OCI-LY1 (cell line): ENCODE measurements around the gene MACROH2A2.

Experiments used
- EZH2 ChIP-seq: fragments of 200-600 bp; sonication (generic), shearing (Covaris generic); IDR thresholded peaks from 2 replicates; pipeline ENCODE4 v1.8.0; 2017; ENCODE audit warnings: borderline replicate concordance, mixed run types, mild to moderate bottlenecking, antibody characterized with exemption, low read length, moderate library complexity, mixed read lengths
- TF ChIP-seq, protein P1 (sequence below): fragments of 200-600 bp; sonication (generic), shearing (Covaris generic); IDR thresholded peaks from 2 replicates; pipeline ENCODE4 v1.5.1; 2017; ENCODE audit warnings: mild to moderate bottlenecking, antibody characterized with exemption, low read length, moderate library complexity, mixed read lengths

DNA sequence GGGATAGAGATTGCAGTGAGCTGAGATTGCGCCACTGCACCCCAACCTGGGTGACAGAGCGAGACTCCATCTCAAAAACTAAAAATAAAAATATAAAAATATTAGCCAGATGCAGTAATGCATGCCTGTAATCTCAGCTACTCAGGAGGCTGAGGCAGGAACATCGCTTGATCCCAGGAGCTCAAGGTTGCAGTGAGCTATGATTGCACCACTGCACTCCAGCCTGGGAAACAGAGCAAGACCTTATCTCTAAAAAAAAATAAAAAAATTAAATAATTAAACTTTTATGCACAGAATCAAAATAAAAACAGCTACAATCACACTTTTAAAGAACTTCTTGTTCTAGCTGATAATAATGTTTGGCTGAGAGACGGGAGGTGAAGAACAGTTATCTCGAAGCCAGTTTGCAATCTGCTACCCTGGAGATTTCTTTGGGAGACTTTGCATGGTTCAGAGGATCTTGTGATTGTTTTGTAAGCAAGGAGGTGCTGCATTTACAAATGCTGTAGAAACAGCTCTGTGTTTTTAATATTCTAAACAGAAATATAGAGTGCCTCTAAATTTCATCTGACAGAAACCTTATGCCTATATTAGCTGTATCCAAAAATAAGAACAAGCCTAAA, 19.9 kb upstream of the MACROH2A2 start:
- TF ChIP-seq, protein P1, sequence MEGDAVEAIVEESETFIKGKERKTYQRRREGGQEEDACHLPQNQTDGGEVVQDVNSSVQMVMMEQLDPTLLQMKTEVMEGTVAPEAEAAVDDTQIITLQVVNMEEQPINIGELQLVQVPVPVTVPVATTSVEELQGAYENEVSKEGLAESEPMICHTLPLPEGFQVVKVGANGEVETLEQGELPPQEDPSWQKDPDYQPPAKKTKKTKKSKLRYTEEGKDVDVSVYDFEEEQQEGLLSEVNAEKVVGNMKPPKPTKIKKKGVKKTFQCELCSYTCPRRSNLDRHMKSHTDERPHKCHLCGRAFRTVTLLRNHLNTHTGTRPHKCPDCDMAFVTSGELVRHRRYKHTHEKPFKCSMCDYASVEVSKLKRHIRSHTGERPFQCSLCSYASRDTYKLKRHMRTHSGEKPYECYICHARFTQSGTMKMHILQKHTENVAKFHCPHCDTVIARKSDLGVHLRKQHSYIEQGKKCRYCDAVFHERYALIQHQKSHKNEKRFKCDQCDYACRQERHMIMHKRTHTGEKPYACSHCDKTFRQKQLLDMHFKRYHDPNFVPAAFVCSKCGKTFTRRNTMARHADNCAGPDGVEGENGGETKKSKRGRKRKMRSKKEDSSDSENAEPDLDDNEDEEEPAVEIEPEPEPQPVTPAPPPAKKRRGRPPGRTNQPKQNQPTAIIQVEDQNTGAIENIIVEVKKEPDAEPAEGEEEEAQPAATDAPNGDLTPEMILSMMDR = no peak
- TF ChIP-seq EZH2 = no peak
